Mesenchymal stem cell (in vitro differentiated cells and primary cell): Measurements from ENCODE around the gene PDK3.

Experiments
- DNase-seq: peaks from one replicate; pipeline ENCODE4 v3.0.0-alpha.2; 2013
- H2AFZ ChIP-seq: one replicate; pipeline ENCODE4 v1.6.1; 2013; ENCODE audit warnings: low read depth, mild to moderate bottlenecking, control low read depth, inconsistent platforms, low read length, moderate library complexity
- H2AK5ac ChIP-seq: 2 replicates; pipeline ENCODE4 v1.6.1; 2013; ENCODE audit warnings: low read length, moderate library complexity, mild to moderate bottlenecking, inconsistent platforms; ENCODE audit not compliant: severe bottlenecking
- H2BK120ac ChIP-seq: one replicate; pipeline ENCODE4 v1.6.1; 2013; ENCODE audit warnings: low read depth, mild to moderate bottlenecking, inconsistent platforms, low read length, moderate library complexity
- H2BK12ac ChIP-seq, 2 experiments: one replicate each; pipeline ENCODE4 v1.6.1; 2013; ENCODE audit warnings: inconsistent platforms in 2 of 2, low read length in 2 of 2, mild to moderate bottlenecking in 2 of 2, moderate library complexity in 2 of 2, control low read depth in 1 of 2
- H2BK15ac ChIP-seq: one replicate; pipeline ENCODE4 v1.6.1; 2013; ENCODE audit warnings: mild to moderate bottlenecking, low read depth, inconsistent platforms; ENCODE audit not compliant: poor library complexity, severe bottlenecking
- H2BK5ac ChIP-seq: 2 replicates; pipeline ENCODE4 v1.6.1; 2013; ENCODE audit warnings: low read depth, mild to moderate bottlenecking, low read length, control low read depth, inconsistent platforms; ENCODE audit not compliant: poor library complexity, severe bottlenecking
- H3K14ac ChIP-seq, 2 experiments: one replicate each; pipeline ENCODE4 v1.6.1; 2013; ENCODE audit warnings: inconsistent platforms in 2 of 2, low read length in 2 of 2, control low read depth in 1 of 2, mild to moderate bottlenecking in 1 of 2, moderate library complexity in 1 of 2
- H3K18ac ChIP-seq, 2 experiments: one replicate each; pipeline ENCODE4 v1.6.1; 2013; ENCODE audit warnings: inconsistent platforms in 2 of 2, low read length in 2 of 2, control low read depth in 1 of 2, low read depth in 1 of 2, mild to moderate bottlenecking in 1 of 2
- H3K23ac ChIP-seq, 2 experiments: one replicate each; pipeline ENCODE4 v1.6.1; 2013; ENCODE audit warnings: inconsistent platforms in 2 of 2, low read length in 2 of 2, mild to moderate bottlenecking in 2 of 2, moderate library complexity in 2 of 2, control low read depth in 1 of 2
- H3K27ac ChIP-seq: 2 replicates; pipeline ENCODE4 v1.5.1; 2013; ENCODE audit warnings: mild to moderate bottlenecking, moderate library complexity, low read length, control low read depth, inconsistent platforms; ENCODE audit not compliant: poor library complexity, severe bottlenecking
- H3K27me3 ChIP-seq, 2 experiments: 2 replicates each; pipeline versions ENCODE4 v1.6.1 to v1.7.0; 2013; ENCODE audit warnings: low read length in 2 of 2, mild to moderate bottlenecking in 2 of 2, moderate library complexity in 2 of 2, control low read depth in 1 of 2, inconsistent platforms in 1 of 2; ENCODE audit not compliant: control insufficient read depth in 1 of 2, insufficient read depth in 1 of 2
- H3K36me3 ChIP-seq, 2 experiments: 2 replicates each; pipeline versions ENCODE4 v1.6.1 to v1.7.0; 2013; ENCODE audit warnings: low read length in 2 of 2, control low read depth in 1 of 2, inconsistent platforms in 1 of 2, low read depth in 1 of 2, mild to moderate bottlenecking in 1 of 2; ENCODE audit not compliant: insufficient read depth in 2 of 2, control insufficient read depth in 1 of 2
- H3K4ac ChIP-seq, 2 experiments: one replicate each; pipeline ENCODE4 v1.6.1; 2013; ENCODE audit warnings: inconsistent platforms in 2 of 2, low read length in 2 of 2, mild to moderate bottlenecking in 2 of 2, moderate library complexity in 2 of 2, control low read depth in 1 of 2, low read depth in 1 of 2
- H3K4me1 ChIP-seq: 2 replicates; pipeline ENCODE4 v1.6.1; 2013; ENCODE audit warnings: low read depth, low read length, control low read depth; ENCODE audit not compliant: control insufficient read depth, insufficient read depth
- H3K4me2 ChIP-seq: 2 replicates; pipeline ENCODE4 v1.6.1; 2013; ENCODE audit warnings: low read length, mild to moderate bottlenecking, inconsistent platforms; ENCODE audit not compliant: poor library complexity, severe bottlenecking
- H3K4me3 ChIP-seq, 2 experiments: 2 replicates each; pipeline versions ENCODE4 v1.5.1 to v1.7.0; 2013; ENCODE audit warnings: low read length in 2 of 2, mild to moderate bottlenecking in 2 of 2, control low read depth in 1 of 2, low read depth in 1 of 2; ENCODE audit not compliant: insufficient read depth in 1 of 2
- H3K79me1 ChIP-seq: replicated peaks from 2 replicates; pipeline ENCODE4 v1.6.1; 2013; ENCODE audit warnings: mild to moderate bottlenecking, control low read depth, low read length, inconsistent platforms; ENCODE audit not compliant: poor library complexity, severe bottlenecking
- H3K9ac ChIP-seq: 2 replicates; pipeline ENCODE4 v1.7.0; 2013; ENCODE audit warnings: mild to moderate bottlenecking, low read length, moderate library complexity
- H3K9me3 ChIP-seq: 2 replicates; pipeline ENCODE4 v1.7.0; 2013; ENCODE audit warnings: mild to moderate bottlenecking, low read length; ENCODE audit not compliant: control insufficient read depth
- H4K8ac ChIP-seq: one replicate; pipeline ENCODE4 v1.6.1; 2013; ENCODE audit warnings: inconsistent platforms, mild to moderate bottlenecking, low read length, moderate library complexity
- H4K91ac ChIP-seq: one replicate; pipeline ENCODE4 v1.6.1; 2013; ENCODE audit warnings: mild to moderate bottlenecking, low read length, inconsistent platforms
- WGBS: methylation state at CpG from one replicate; pipeline ENCODE4 v1.1.7; 2013; ENCODE audit warnings: mixed read lengths; 5-methylcytosine and 5-hydroxymethylcytosine counted together

Gene PDK3

GRCh38 chrX:24428516-24428915 lies 36.6 kb upstream of the PDK3 start:
- Histone ChIP-seq H3K4ac (no peak overlapping the region), H3K36me3 (no peaks in the 10 kb centered on the region), H3K9me3 (no peaks in the 10 kb centered on the region), H2AK5ac (no peak overlapping the region), H3K27ac (no peak overlapping the region), H3K4me3 (no peak overlapping the region), H2BK15ac (no peak overlapping the region), H3K4me1 (no peaks in the 10 kb centered on the region), H3K18ac (no peak overlapping the region), H3K79me1 (no peaks in the 10 kb centered on the region), H3K27me3 (peaks cover 0 to 11% of the 10 kb centered on the region in 2 experiments), H3K14ac (no peak overlapping the region), H2BK120ac (no peak overlapping the region), H3K9ac (no peak overlapping the region), H2BK5ac (no peak overlapping the region), H3K4me2 (no peak overlapping the region), H3K23ac (no peak overlapping the region), H2AFZ (no peak overlapping the region), H2BK12ac (no peak overlapping the region), H4K91ac (no peak overlapping the region), H4K8ac (no peak overlapping the region)
- WGBS = 85% methylated on average over 2 of the region's 4 CpGs
- DNase-seq = no peak

GRCh38 chrX:24435060-24435459 lies 30.0 kb upstream of the PDK3 start:
- no peak overlapping the region for H3K18ac ChIP-seq

GRCh38 chrX:24443918-24444317 lies 21.2 kb upstream of the PDK3 start:
- 86% methylated on average over 3 of the region's 4 CpGs for WGBS
- no peak overlapping the region for H3K18ac ChIP-seq
- peaks cover 2% of the 10 kb centered on the region for H3K9me3 ChIP-seq
- no peaks in the 10 kb centered on the region for H3K36me3 ChIP-seq
- no peak overlapping the region for H4K8ac ChIP-seq
- no peak overlapping the region for H3K4me2 ChIP-seq
- no peak overlapping the region for H3K9ac ChIP-seq
- no peaks in the 10 kb centered on the region for H3K79me1 ChIP-seq
- H3K14ac ChIP-seq = no peak overlapping the region
- no peaks in the 10 kb centered on the region for H3K4me1 ChIP-seq
- H3K27me3 ChIP-seq = peaks cover 4 to 13% of the 10 kb centered on the region in 2 experiments
- H2BK15ac ChIP-seq = no peak overlapping the region
- no peak overlapping the region for H2BK12ac ChIP-seq
- no peak overlapping the region for H3K23ac ChIP-seq
- no peak overlapping the region for H4K91ac ChIP-seq
- H2AK5ac ChIP-seq = no peak overlapping the region
- H2BK120ac ChIP-seq = no peak overlapping the region
- no peak overlapping the region for H3K4me3 ChIP-seq
- no peak overlapping the region for H2BK5ac ChIP-seq
- DNase-seq = no peak
- no peak overlapping the region for H2AFZ ChIP-seq
- no peak overlapping the region for H3K4ac ChIP-seq
- no peak overlapping the region for H3K27ac ChIP-seq

More at GRCh38 chrX:24435060-24435459, 30.0 kb upstream of the PDK3 start:
- H2BK12ac ChIP-seq = no peak overlapping the region
- H3K27ac ChIP-seq = no peak overlapping the region
- H3K27me3 ChIP-seq = peaks cover 0 to 22% of the 10 kb centered on the region in 2 experiments
- H3K4me3 ChIP-seq = no peak overlapping the region
- H3K9me3 ChIP-seq = no peaks in the 10 kb centered on the region
- no peak for DNase-seq
- no peak overlapping the region for H3K9ac ChIP-seq
- H2BK15ac ChIP-seq = no peak overlapping the region
- no peak overlapping the region for H2AFZ ChIP-seq
- no peak overlapping the region for H2AK5ac ChIP-seq
- no peak overlapping the region for H3K4ac ChIP-seq
- H3K4me2 ChIP-seq = no peak overlapping the region
- no peak overlapping the region for H4K91ac ChIP-seq
- no peaks in the 10 kb centered on the region for H3K79me1 ChIP-seq
- no peaks in the 10 kb centered on the region for H3K36me3 ChIP-seq
- H3K4me1 ChIP-seq = no peaks in the 10 kb centered on the region
- H4K8ac ChIP-seq = no peak overlapping the region
- no peak overlapping the region for H3K14ac ChIP-seq
- H2BK120ac ChIP-seq = no peak overlapping the region
- no peak overlapping the region for H2BK5ac ChIP-seq
- H3K23ac ChIP-seq = no peak overlapping the region

- H3K4me3 ChIP-seq = no peak overlapping the region
- H3K27ac ChIP-seq = no peak overlapping the region
- no peak overlapping the region for H2BK15ac ChIP-seq
- no peaks in the 10 kb centered on the region for H3K4me1 ChIP-seq
- no peak overlapping the region for H4K8ac ChIP-seq
- H3K23ac ChIP-seq = no peak overlapping the region
- H3K36me3 ChIP-seq = no peaks in the 10 kb centered on the region
- H4K91ac ChIP-seq = no peak overlapping the region
- H3K4ac ChIP-seq = no peak overlapping the region
- H3K27me3 ChIP-seq = peaks cover 4 to 13% of the 10 kb centered on the region in 2 experiments
- H2BK12ac ChIP-seq = no peak overlapping the region
- H3K9ac ChIP-seq = no peak overlapping the region
- 93% methylated on average over 3 of the region's 4 CpGs for WGBS
- H2BK5ac ChIP-seq = no peak overlapping the region
- H3K79me1 ChIP-seq = no peaks in the 10 kb centered on the region
- peaks cover 2% of the 10 kb centered on the region for H3K9me3 ChIP-seq
- no peak overlapping the region for H3K18ac ChIP-seq
- H2AK5ac ChIP-seq = no peak overlapping the region
- H2AFZ ChIP-seq = no peak overlapping the region
- H3K4me2 ChIP-seq = no peak overlapping the region
- H3K14ac ChIP-seq = no peak overlapping the region
- no peak overlapping the region for H2BK120ac ChIP-seq
- DNase-seq = no peak
Observed at GRCh38 chrX:24444645-24445044, 20.4 kb upstream of the PDK3 start.
